ENCODE results near the gene MRPS2.

DNA sequence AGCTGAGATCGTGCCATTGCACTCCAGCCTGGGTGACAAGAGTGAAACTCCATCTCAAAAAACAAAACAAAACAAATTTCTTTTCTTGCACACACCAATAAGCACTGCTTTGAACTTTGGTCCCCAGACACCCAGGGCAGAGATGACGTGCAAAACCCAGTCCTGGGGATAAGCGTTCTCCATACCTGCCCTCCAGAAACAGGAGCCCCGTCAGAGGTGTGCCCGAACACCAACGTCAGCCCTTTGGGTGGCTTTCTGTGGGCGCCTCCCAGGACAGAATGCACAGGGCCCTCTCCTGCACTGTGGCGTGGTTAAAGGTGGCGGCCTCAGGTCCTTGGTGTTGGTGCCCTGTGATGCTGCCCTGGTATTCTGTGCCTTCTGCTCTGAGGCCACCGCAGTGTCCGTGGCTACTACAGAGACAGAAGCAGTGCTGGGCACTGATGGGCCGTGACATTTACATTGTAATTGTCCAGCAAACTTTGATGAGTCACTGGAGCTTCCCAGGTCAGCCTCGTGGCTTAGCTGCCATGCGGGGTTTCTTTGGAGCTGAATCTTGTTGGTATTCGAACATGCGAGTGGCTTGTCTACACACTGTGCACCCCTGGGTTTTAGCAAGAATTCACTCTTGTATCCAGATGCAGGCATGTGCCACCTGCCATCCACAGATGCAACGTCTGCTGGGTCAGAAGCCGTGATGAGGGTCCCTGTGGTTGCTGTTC lies 11.1 kb upstream of the MRPS2 start:
- no peak for TF ChIP-seq CTCF (optimal IDR thresholded peaks at IDR 0.05 in 1 of 3, IDR thresholded peaks at IDR 0.05 in 1 of 3, conservative IDR thresholded peaks at IDR 0.05 in 1 of 3; ENCODE audit: extremely low read depth in 1 of 3, insufficient read depth in 2 of 3, low read length in 3 of 3)
- TF ChIP-seq EZH2 (IDR thresholded peaks at IDR 0.05; ENCODE audit: low read length), result no peak

Data from keratinocyte (primary cell).